HL-60 (cell line): ENCODE data around the gene NCBP2.
A peak's percentile ranks its signal among the peaks of the same experiment; 100 is the strongest.

Source experiments
- DNase-seq, 2 experiments: peaks; one replicate each; pipeline ENCODE4 v3.0.0-alpha.2; 2010 to 2020; ENCODE audit warnings: low read depth in 1 of 2, low spot score in 1 of 2
- H3K27ac ChIP-seq: fragments of 250-450 bp; sonication (Bioruptor Pico); replicated peaks from 2 replicates; pipeline ENCODE4 v1.5.1; 2020; ENCODE audit warnings: mild to moderate bottlenecking, moderate library complexity
- H3K27me3 ChIP-seq: fragments of 250-450 bp; sonication (Bioruptor Pico); 2 replicates; pipeline ENCODE4 v1.5.1; 2021; ENCODE audit warnings: mild to moderate bottlenecking, moderate library complexity; ENCODE audit not compliant: insufficient read depth, poor library complexity, severe bottlenecking
- H3K4me3 ChIP-seq: replicated peaks from 2 replicates; pipeline ENCODE4 v1.5.1; 2011; ENCODE audit warnings: mild to moderate bottlenecking, control low read depth, low read length; ENCODE audit not compliant: insufficient read depth
- GABPA ChIP-seq: IDR thresholded peaks from 2 replicates; pipeline ENCODE4 v1.6.1; 2012; ENCODE audit warnings: low read depth
- POLR2AphosphoS5 ChIP-seq: IDR thresholded peaks from 2 replicates; pipeline ENCODE4 v1.6.1; 2012; ENCODE audit warnings: low read depth
- SPI1 ChIP-seq: IDR thresholded peaks from 2 replicates; pipeline ENCODE4 v1.6.1; 2012; ENCODE audit warnings: low read depth, mild to moderate bottlenecking, borderline replicate concordance
- TF ChIP-seq, protein P1 (sequence below): IDR thresholded peaks from 2 replicates; pipeline ENCODE4 v1.6.1; 2012; ENCODE audit warnings: low read depth; ENCODE audit not compliant: insufficient replicate concordance
- TF ChIP-seq, protein P2 (sequence below): IDR thresholded peaks from one replicate; pipeline ENCODE4 v1.5.1; 2011; ENCODE audit warnings: low read length, control low read depth, inconsistent platforms; ENCODE audit not compliant: insufficient read depth

NCBP2 gene

DNA sequence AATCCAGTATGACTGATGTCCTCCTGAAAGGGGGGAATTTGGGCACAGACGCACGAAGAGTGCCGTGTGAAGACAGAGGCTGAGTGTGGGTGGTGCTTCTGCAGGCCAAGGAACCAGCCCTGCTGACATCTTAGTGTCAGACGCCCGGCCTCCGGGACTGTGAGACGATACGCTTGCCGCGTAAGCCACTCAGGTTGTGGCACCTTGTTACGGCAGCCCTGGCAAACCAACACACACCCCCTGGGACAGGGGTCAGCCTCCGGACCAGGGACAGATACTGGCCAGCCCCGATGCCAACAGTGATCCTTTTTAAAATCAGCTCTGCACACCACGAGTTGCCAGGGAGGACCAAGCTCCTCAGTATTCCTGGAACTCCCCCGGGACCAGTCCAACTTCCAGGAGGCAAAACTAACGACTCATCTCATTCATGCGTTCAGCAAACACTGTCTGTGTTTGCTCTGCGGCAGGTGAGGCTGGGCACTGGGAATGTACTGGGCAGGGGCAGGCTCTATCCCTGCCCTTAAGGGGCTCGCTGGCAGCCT, 47.5 kb upstream of the NCBP2 start:
- H3K4me3 ChIP-seq: no peak overlapping the region
- no peak for DNase-seq
- no peak overlapping the region for H3K27ac ChIP-seq
- no peaks in the 10 kb centered on the region for H3K27me3 ChIP-seq
- TF ChIP-seq GABPA (no peak), POLR2AphosphoS5 (no peak), SPI1 (no peak)
- TF ChIP-seq, protein P1, sequence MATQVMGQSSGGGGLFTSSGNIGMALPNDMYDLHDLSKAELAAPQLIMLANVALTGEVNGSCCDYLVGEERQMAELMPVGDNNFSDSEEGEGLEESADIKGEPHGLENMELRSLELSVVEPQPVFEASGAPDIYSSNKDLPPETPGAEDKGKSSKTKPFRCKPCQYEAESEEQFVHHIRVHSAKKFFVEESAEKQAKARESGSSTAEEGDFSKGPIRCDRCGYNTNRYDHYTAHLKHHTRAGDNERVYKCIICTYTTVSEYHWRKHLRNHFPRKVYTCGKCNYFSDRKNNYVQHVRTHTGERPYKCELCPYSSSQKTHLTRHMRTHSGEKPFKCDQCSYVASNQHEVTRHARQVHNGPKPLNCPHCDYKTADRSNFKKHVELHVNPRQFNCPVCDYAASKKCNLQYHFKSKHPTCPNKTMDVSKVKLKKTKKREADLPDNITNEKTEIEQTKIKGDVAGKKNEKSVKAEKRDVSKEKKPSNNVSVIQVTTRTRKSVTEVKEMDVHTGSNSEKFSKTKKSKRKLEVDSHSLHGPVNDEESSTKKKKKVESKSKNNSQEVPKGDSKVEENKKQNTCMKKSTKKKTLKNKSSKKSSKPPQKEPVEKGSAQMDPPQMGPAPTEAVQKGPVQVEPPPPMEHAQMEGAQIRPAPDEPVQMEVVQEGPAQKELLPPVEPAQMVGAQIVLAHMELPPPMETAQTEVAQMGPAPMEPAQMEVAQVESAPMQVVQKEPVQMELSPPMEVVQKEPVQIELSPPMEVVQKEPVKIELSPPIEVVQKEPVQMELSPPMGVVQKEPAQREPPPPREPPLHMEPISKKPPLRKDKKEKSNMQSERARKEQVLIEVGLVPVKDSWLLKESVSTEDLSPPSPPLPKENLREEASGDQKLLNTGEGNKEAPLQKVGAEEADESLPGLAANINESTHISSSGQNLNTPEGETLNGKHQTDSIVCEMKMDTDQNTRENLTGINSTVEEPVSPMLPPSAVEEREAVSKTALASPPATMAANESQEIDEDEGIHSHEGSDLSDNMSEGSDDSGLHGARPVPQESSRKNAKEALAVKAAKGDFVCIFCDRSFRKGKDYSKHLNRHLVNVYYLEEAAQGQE: no peak
- TF ChIP-seq, protein P2, sequence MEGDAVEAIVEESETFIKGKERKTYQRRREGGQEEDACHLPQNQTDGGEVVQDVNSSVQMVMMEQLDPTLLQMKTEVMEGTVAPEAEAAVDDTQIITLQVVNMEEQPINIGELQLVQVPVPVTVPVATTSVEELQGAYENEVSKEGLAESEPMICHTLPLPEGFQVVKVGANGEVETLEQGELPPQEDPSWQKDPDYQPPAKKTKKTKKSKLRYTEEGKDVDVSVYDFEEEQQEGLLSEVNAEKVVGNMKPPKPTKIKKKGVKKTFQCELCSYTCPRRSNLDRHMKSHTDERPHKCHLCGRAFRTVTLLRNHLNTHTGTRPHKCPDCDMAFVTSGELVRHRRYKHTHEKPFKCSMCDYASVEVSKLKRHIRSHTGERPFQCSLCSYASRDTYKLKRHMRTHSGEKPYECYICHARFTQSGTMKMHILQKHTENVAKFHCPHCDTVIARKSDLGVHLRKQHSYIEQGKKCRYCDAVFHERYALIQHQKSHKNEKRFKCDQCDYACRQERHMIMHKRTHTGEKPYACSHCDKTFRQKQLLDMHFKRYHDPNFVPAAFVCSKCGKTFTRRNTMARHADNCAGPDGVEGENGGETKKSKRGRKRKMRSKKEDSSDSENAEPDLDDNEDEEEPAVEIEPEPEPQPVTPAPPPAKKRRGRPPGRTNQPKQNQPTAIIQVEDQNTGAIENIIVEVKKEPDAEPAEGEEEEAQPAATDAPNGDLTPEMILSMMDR: no peak

DNA sequence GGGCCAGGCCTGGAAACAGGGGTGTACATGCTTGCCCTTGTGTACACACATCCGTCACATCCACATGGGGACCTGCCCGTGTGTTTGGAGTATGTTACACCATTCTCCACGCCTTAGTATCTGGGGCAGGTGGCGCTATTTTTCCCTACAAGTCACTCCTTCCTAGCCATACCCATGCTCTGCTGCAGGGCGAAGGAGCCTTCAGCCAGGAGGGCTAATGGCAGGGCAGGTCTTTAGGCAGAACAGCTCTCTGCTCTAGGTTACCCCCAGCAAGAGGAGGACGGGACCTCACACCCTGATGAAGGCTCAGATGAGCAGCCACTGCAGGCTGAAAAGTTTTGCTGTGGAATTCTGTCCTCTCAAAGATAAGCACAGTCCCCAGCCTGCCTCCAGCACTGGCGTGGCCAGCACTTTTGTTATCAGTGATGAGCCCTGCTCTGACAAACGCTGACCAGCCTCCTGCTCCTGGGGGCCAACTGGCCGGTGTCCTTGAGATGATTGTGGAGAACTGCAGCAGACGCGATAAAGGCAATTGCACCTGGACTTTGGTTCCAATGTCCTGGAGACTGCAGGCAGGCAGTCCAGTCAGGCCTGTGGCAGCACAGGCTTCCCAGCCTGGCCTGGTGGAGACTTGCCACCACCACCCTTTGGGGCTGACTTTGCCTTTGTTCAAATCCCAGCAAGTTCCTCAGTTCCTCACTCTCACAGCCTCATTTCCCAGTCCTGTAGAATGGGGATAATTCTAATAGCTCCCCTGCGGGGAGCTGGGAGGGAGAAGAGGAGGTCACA, 46.1 kb upstream of the NCBP2 start:
- H3K27me3 ChIP-seq: no peaks in the 10 kb centered on the region
- DNase-seq: peak in 1 of 2 experiments; percentile 17
- H3K4me3 ChIP-seq: no peak overlapping the region
- H3K27ac ChIP-seq: no peak overlapping the region
- TF ChIP-seq POLR2AphosphoS5 (no peak), GABPA (no peak), SPI1 (no peak)
- TF ChIP-seq, protein P2: no peak
- TF ChIP-seq, protein P1: no peak

DNA sequence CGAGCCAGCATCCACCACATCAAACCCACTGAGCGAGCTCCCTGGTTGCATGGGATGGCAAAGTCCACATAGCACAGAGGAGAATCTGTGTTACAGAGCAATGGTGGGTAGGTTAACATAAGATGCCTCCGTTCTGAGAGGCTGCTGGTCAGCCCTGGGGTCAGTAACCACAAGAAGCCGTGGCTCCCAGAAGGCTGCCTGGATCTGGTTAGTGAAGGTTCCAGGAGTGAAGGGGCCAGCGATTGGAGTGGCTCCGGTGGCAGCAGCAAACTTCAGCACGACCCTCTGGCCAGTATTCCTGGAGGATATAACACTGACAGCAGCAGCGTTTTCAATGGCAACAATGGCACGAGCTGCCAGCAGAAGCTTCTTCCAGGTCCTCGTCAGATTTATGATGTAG, 44.7 kb upstream of the NCBP2 start:
- H3K4me3 ChIP-seq: no peak overlapping the region
- DNase-seq: no peak
- no peaks in the 10 kb centered on the region for H3K27me3 ChIP-seq
- TF ChIP-seq GABPA: no peak
- no peak overlapping the region for H3K27ac ChIP-seq

DNA sequence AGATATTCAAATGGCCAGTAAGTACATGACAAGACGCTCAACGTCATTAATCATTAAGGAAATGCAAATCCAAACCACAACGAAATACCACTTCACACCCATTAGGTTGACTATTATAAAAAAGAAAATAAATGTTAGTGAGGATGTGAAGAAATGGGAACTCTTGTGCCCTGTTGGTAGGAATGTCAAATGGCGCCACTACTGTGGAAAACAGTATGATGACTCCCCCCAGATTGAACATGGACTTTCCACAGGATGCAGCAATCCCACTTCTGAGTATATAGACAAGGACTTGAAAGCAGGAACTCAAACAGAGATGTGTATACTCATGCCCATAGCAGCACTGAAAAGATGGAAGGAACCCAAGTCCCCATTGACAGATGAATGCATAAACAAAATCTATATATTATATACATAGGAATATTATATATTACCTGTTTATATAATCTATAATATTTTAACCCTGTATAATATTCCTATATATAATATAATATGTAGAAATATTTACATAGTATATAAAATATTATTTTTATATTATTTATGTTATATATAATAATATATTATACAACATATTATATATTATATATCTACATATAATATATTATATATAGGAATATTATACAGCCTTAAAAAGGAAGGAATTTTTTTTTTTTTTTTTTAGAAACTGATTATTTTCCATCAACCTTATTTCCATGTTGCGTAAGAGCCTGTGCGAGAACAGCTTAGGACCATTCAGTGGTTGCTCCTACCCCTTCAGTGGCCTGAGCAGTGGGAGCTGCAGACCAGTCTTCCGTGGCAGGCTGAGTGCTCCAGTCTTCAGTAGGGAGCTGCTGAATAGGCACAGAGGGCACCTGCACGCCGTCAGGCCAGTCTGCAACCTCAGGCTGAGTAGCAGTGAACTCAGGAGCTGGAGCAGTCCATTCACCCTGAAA, 43.9 kb upstream of the NCBP2 start:
- no peaks in the 10 kb centered on the region for H3K27me3 ChIP-seq
- no peak for DNase-seq
- TF ChIP-seq GABPA: no peak
- no peak for TF ChIP-seq POLR2AphosphoS5
- no peak for TF ChIP-seq SPI1
- TF ChIP-seq, protein P2: no peak
- TF ChIP-seq, protein P1: no peak
- no peak overlapping the region for H3K27ac ChIP-seq
- H3K4me3 ChIP-seq: no peak overlapping the region
